Bronchial epithelial cell (primary cell): ENCODE results near the gene KLHDC2. TPM values are rescaled to one million over a fixed set of nuclear protein-coding genes. Genes with fewer than 3 reads are reported as not detected.
"Not testable (repeated sequence)": the region's sequence is repeated elsewhere in the genome, so short reads cannot be mapped to it uniquely, and the experiment has no call there.

Source experiments
- DNase-seq: peaks from one replicate; pipeline ENCODE4 v3.0.0-alpha.2; 2010; ENCODE audit warnings: low read depth
- FAIRE-seq: peaks from 2 replicates; lab custom pipeline; 2011; peaks lifted over from hg19 to GRCh38; lab: Jason Lieb, UNC
- H3K27me3 ChIP-seq: 2 replicates; pipeline ENCODE4 v1.5.1; 2011; ENCODE audit warnings: low read length; ENCODE audit not compliant: control insufficient read depth, insufficient read depth
- H3K36me3 ChIP-seq: 2 replicates; pipeline ENCODE4 v1.5.1; 2011; ENCODE audit warnings: low read length; ENCODE audit not compliant: control insufficient read depth, insufficient read depth
- H3K4me3 ChIP-seq: 2 replicates; pipeline ENCODE4 v1.5.1; 2011; ENCODE audit warnings: mild to moderate bottlenecking, low read depth, low read length, control low read depth
- total RNA-seq: library from RNA; depleted of rRNA; stranded (reverse); fragments of >200 nt; gene quantifications from 2 replicates; pipeline ENCODE4 v1.2.1, GENCODE V29; 2014
- TF ChIP-seq, protein P1 (sequence below): IDR thresholded peaks from 2 replicates; pipeline ENCODE4 v1.5.1; 2011; ENCODE audit warnings: mild to moderate bottlenecking, moderate library complexity, low read length, control low read depth, inconsistent platforms; ENCODE audit not compliant: insufficient read depth, severe bottlenecking

Gene KLHDC2
- total RNA-seq, 1 donor from 2014 or later = 72.7 TPM

DNA sequence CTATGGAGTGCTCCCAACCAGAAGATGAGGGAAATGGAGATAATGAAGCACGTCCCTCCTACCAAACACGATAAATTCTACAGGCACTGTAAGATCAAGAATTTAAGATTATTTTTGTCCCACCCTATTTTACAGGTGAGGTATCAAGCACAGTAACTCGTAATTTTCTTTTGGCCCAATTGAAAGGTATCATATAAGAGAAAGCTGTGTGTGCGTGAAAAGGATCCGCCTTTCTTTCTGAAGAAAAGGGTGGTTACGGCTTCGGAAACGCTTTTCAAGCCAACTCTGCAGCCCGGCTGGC lies 733 bp upstream of the KLHDC2 start:
- no peaks in the 10 kb centered on the region for H3K27me3 ChIP-seq
- DNase-seq = no peak
- no peaks in the 10 kb centered on the region for H3K36me3 ChIP-seq
- peak overlapping the region; percentile 82 for H3K4me3 ChIP-seq
- no peak for FAIRE-seq
- TF ChIP-seq, protein P1, sequence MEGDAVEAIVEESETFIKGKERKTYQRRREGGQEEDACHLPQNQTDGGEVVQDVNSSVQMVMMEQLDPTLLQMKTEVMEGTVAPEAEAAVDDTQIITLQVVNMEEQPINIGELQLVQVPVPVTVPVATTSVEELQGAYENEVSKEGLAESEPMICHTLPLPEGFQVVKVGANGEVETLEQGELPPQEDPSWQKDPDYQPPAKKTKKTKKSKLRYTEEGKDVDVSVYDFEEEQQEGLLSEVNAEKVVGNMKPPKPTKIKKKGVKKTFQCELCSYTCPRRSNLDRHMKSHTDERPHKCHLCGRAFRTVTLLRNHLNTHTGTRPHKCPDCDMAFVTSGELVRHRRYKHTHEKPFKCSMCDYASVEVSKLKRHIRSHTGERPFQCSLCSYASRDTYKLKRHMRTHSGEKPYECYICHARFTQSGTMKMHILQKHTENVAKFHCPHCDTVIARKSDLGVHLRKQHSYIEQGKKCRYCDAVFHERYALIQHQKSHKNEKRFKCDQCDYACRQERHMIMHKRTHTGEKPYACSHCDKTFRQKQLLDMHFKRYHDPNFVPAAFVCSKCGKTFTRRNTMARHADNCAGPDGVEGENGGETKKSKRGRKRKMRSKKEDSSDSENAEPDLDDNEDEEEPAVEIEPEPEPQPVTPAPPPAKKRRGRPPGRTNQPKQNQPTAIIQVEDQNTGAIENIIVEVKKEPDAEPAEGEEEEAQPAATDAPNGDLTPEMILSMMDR = no peak

DNA sequence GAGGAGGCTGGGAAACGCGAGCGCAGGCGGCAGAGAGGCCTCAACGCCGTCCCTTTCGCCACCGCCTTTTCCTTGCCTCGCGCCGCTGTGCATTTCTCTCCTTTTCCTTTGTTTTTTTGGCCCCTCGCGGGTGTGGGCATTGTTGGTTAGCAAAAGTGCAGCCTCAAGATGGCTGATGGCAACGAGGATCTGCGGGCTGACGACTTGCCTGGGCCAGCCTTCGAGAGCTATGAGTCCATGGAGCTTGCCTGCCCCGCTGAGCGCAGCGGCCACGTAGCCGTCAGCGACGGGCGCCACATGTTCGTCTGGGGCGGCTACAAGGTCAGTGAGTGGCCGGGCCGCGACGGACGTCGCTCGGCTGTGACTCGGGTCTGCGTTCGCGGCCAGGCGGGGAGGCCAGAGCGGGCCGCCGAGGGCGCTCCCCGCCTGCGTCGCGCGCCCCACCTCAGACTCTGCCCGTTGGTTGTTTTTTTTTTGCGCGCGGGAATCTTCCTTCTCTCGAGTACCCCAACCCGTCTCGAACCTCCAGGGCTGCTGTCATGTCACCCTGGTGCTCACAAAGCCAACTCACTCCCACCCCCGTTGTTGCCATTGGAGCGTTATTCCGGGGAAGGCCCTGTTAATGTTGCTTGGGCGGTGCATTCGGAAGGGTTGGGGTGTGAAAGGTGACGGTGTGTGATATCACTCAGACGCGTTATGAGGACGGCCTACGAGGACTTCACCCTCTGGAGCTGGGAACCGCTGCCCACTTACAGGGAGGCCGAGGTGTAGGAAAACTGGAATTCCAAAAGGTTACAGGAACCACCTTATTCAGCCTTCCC lies 558 bp downstream of the KLHDC2 start:
- peak; percentile 79 for DNase-seq
- TF ChIP-seq, protein P1 = no peak
- peak overlapping the region; percentile 82 for H3K4me3 ChIP-seq
- no peaks in the 10 kb centered on the region for H3K27me3 ChIP-seq
- FAIRE-seq = no peak
- H3K36me3 ChIP-seq = peaks cover 2% of the 10 kb centered on the region

DNA sequence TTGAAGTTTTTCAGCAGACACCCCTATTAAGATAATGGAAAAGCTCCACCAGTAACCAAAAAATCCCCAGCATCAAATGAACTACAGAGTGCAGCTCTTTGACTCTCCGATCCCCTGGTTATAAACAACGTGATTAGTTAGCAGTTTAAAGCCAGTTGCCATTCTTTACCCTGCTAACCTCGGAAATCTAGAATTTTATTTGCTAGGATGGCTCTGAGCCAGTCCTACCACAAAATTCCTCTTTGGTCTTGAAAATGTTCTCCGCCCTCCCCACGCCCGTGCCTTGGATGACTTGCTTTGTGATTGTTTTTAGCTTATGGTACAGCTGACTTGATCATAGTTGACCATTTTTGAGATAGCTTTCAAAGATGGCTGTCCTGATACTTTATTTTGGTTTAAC lies 1.2 kb downstream of the KLHDC2 start:
- FAIRE-seq = no peak
- no peaks in the 10 kb centered on the region for H3K27me3 ChIP-seq
- TF ChIP-seq, protein P1 = no peak
- peak; percentile 27 for DNase-seq
- peaks cover 2% of the 10 kb centered on the region for H3K36me3 ChIP-seq
- H3K4me3 ChIP-seq = peak overlapping the region; percentile 82

DNA sequence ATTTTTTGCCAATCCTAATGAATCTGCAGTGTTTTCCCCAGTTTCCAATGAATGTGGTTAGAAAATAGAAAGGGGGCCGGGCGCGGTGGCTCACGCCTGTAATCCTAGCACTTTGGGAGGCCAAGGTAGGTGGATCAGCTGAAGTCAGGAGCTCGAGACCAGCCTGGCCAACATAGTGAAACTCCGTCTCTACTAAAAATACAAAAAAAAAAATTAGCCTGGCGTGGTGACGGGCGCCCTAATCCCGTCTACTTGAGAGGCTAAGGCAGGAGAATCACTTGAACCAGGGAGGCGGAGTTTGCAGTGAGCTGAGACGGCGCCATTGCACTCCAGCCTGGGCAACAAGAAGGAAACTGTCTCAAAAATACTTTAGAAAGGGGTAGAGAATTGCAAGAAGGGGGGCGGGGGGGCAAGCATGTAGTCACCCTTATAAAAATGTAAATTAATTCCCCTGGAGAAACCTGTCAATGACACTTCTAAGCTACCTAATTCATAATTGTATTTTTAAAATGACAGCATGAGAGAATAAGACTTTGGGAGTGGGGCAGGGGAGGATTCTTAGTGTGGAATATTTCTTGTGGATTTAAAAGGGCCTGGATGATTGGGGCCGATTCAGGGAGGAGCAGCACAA lies 1.7 kb downstream of the KLHDC2 start:
- TF ChIP-seq, protein P1 = no peak
- no peak for DNase-seq
- Histone ChIP-seq H3K27me3 (no peaks in the 10 kb centered on the region), H3K4me3 (peak overlapping the region; percentile 82), H3K36me3 (peaks cover 2% of the 10 kb centered on the region)
- no peak for FAIRE-seq

DNA sequence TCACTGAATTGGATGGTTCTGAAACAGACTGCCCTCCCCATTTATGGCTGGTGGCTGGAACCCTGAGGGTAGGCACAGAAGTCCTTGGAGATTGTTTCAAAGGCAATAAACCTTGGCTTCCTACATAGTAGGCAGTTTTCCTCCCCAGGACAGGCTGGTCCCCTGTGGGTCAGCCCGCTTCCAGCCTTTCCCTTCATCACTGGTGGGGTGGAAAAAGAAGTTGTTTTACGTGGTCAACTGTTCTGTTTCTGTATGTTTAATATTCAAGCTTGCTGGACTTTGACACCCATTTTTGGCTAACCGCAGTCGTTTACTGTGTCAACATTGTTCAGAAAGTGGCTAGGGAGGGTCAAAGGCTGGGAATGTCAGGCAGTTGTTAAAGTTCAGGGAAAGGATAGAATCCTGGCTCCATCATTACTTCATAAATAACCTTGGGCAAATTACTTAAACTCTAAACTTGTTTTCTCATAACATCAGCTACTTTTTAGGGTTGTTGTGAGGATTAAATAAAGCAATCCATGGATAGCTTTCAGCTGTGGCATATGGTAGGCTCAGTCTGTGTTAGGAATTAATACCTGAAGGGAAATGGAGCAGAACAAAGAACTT lies 2.4 kb downstream of the KLHDC2 start:
- Histone ChIP-seq H3K27me3 (no peaks in the 10 kb centered on the region), H3K36me3 (peaks cover 2% of the 10 kb centered on the region), H3K4me3 (no peak overlapping the region)
- DNase-seq (peak; percentile 15), FAIRE-seq (no peak)
- TF ChIP-seq, protein P1 = no peak

DNA sequence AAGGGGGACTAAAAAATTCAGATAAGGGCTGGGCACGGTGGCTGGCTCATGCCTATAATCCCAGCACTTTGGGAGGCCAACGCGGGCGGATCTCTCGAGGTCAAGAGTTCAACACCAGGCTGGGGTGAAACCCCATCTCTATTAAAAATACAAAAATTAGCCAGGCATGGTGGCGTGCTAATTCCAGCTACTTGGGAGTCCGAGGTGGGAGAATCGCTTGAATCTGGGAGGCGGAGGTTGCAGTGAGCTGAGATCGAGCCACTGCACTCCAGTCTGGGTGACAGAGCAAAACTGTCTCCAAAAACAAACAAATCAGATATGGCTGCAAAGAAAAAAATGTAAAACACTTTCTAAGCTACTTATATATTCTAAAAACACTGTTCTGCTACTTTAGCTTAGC lies 3.7 kb downstream of the KLHDC2 start:
- H3K4me3 ChIP-seq, DNase-seq, H3K27me3 ChIP-seq, H3K36me3 ChIP-seq, FAIRE-seq: not testable (repeated sequence)
